GM21447 (cell line): ENCODE data around the gene FRMD4A.
"Not testable (repeated sequence)": the region's sequence is repeated elsewhere in the genome, so short reads cannot be mapped to it uniquely, and the experiment has no call there.

Source experiments
- ATAC-seq: cut with Tn5 transposase; IDR thresholded peaks from one replicate; pipeline ENCODE4 v1.9.1; 2021; ENCODE audit not compliant: unreplicated experiment

The FRMD4A gene

GRCh38 chr10:13921941-13922340 is 408.8 kb downstream of the FRMD4A start:
- ATAC-seq, result no peak

- ATAC-seq, result not testable (repeated sequence)
Measured at GRCh38 chr10:13921131-13921530, 409.6 kb downstream of the FRMD4A start.

GRCh38 chr10:13920465-13920864 is 410.3 kb downstream of the FRMD4A start:
- no peak for ATAC-seq

- ATAC-seq, result no peak
Measured at GRCh38 chr10:13920031-13920430, 410.7 kb downstream of the FRMD4A start.

- no peak for ATAC-seq
Measured at GRCh38 chr10:13917791-13918190, 412.9 kb downstream of the FRMD4A start.

- ATAC-seq, result no peak
Measured at GRCh38 chr10:13916384-13916947, 414.3 kb downstream of the FRMD4A start.

GRCh38 chr10:13915710-13916109 is 415.0 kb downstream of the FRMD4A start:
- no peak for ATAC-seq

GRCh38 chr10:13913897-13914296 is 416.8 kb downstream of the FRMD4A start:
- ATAC-seq, result no peak

GRCh38 chr10:13911821-13912520 is 418.8 kb downstream of the FRMD4A start:
- ATAC-seq, result no peak

- ATAC-seq, result no peak
Measured at GRCh38 chr10:13909516-13910258, 421.0 kb downstream of the FRMD4A start.

- ATAC-seq, result no peak
Measured at GRCh38 chr10:13908475-13908874, 422.2 kb downstream of the FRMD4A start.

GRCh38 chr10:13907570-13907969 is 423.2 kb downstream of the FRMD4A start:
- no peak for ATAC-seq

- ATAC-seq, result no peak
Measured at GRCh38 chr10:13905281-13905680, 425.4 kb downstream of the FRMD4A start.

GRCh38 chr10:13904064-13904463 is 426.7 kb downstream of the FRMD4A start:
- ATAC-seq, result no peak

- no peak for ATAC-seq
Measured at GRCh38 chr10:13902868-13903587, 427.7 kb downstream of the FRMD4A start.

- no peak for ATAC-seq
Measured at GRCh38 chr10:13899941-13900340, 430.8 kb downstream of the FRMD4A start.

GRCh38 chr10:13896146-13896545 is 434.6 kb downstream of the FRMD4A start:
- ATAC-seq, result not testable (repeated sequence)

GRCh38 chr10:13894412-13895093 is 436.2 kb downstream of the FRMD4A start:
- ATAC-seq, result no peak

GRCh38 chr10:13893926-13894325 is 436.8 kb downstream of the FRMD4A start:
- ATAC-seq, result no peak

- no peak for ATAC-seq
Measured at GRCh38 chr10:13892871-13893270, 437.9 kb downstream of the FRMD4A start.

- no peak for ATAC-seq
Measured at GRCh38 chr10:13892001-13892491, 438.7 kb downstream of the FRMD4A start.
